ENCODE results near the gene HEXIM2. TPM values are rescaled to one million over a fixed set of nuclear protein-coding genes. Genes with fewer than 3 reads are reported as not detected.

HEXIM2 gene
- total RNA-seq, 2 donors from 2014 or later: 7.1 to 27.0 TPM

DNA sequence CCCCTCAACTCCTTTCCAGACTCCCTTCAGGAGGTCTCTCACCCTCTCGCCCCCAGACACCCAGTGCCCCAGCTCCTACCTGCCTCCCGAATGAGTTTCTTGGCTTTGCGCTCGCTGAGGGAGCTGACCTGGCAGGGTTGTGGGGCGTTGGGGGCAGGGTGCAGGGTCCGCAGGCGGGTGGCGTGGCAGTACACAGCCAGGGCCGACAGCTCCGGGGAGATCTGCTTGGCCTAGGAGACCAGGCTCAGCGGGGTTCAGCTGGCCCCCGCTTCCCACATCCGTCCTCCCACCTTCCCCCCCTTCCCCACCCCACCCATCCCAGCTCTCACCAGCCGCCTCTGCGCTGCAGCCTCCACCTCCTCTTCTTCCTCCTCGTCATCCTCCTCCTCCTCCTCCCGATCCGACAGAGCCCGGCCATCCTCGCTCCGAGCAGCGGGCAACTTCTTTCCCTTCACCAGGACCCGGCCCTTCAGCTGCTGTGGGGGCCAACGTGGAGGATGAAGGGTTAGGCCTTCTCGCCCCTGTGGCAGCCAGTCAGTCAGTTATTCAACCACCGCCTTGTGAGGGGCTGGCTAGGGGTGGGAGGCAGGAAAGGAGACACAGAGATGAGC is 46.6 kb upstream of the HEXIM2 start:
- Histone ChIP-seq H3K4me3 (no peak overlapping the region), H3K36me3 (no peaks in the 10 kb centered on the region), H3K27me3 (replicated peaks; ENCODE audit: insufficient read depth) (no peaks in the 10 kb centered on the region), H3K4me1 (replicated peaks) (no peaks in the 10 kb centered on the region), H3K9me3 (no peaks in the 10 kb centered on the region), H3K27ac (no peak overlapping the region)
- intact Hi-C loops (cut with DNase I): loop anchor here (5.0 kb wide), 1 partner anchor 198 kb away; the partner anchor contains the start of gene GFAP
- 90% methylated on average over 26 of the region's 26 CpGs for WGBS
- DNase-seq (ENCODE audit: low spot score): no peak
- TF ChIP-seq POLR2AphosphoS5 (IDR thresholded peaks at IDR 0.05): no peak
- TF ChIP-seq, protein P1, sequence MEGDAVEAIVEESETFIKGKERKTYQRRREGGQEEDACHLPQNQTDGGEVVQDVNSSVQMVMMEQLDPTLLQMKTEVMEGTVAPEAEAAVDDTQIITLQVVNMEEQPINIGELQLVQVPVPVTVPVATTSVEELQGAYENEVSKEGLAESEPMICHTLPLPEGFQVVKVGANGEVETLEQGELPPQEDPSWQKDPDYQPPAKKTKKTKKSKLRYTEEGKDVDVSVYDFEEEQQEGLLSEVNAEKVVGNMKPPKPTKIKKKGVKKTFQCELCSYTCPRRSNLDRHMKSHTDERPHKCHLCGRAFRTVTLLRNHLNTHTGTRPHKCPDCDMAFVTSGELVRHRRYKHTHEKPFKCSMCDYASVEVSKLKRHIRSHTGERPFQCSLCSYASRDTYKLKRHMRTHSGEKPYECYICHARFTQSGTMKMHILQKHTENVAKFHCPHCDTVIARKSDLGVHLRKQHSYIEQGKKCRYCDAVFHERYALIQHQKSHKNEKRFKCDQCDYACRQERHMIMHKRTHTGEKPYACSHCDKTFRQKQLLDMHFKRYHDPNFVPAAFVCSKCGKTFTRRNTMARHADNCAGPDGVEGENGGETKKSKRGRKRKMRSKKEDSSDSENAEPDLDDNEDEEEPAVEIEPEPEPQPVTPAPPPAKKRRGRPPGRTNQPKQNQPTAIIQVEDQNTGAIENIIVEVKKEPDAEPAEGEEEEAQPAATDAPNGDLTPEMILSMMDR (IDR thresholded peaks at IDR 0.05): no peak
- TF ChIP-seq POLR2A (IDR thresholded peaks at IDR 0.05): no peak

DNA sequence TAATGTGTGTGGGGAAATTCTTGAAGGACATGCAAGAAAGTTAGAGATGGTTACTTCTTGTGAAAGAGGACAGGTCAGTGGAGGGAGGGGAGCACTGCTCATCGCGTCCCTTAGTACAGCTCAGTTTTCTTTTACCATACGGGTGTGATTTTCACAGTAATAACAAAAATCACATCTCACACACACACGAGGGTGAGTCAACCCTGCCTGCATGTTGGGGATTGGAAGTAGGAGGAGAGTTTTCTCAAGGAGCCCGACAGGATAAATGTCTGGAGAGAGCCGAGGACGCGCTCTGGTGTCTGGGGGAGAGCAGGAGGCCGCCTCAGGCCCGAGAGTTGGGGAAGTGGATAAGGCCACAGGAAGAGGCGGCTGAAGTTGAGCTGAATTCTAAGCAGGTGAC is 45.8 kb upstream of the HEXIM2 start:
- H3K36me3 ChIP-seq: no peaks in the 10 kb centered on the region
- no peaks in the 10 kb centered on the region for H3K27me3 ChIP-seq (replicated peaks; ENCODE audit: insufficient read depth)
- DNase-seq (ENCODE audit: low spot score): no peak
- H3K4me1 ChIP-seq (replicated peaks): no peaks in the 10 kb centered on the region
- no peak overlapping the region for H3K4me3 ChIP-seq
- TF ChIP-seq POLR2A (IDR thresholded peaks at IDR 0.05): no peak
- intact Hi-C loops (cut with DNase I): loop anchor here (5.0 kb wide), 1 partner anchor 199 kb away; the partner anchor contains the start of gene GFAP
- 86% methylated on average over 11 of the region's 11 CpGs for WGBS
- H3K27ac ChIP-seq: no peak overlapping the region
- no peaks in the 10 kb centered on the region for H3K9me3 ChIP-seq

DNA sequence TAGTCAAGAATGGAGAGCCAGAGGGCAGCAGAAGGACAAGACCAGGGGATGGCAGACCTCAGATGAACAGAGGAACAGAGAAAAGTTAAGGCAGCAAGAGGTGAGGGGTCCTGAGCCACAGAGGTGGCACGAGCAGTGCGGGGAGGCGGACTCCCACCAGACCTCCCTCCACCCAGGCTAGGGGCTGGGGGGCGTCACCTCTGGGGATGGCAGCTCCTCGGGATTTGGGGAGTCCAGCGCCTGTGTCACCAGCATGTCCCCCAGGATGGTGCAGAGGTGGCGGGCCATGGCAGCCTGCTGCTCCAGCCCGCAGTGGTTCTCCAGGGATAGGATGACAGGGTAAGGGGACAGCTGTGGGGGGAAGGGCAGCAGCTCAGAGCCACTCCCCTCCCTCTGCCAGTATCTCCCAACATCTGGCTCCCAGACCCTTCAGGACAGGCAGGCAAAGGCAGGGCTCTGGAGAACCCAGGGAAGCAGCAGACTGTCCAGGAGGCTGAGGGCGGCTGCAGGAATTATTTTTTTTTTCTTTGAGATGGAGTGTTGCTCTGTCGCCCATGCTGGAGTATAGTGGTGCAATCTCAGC is 45.1 kb upstream of the HEXIM2 start:
- intact Hi-C loops (cut with DNase I): loop anchor here (5.0 kb wide), 1 partner anchor 199 kb away; the partner anchor contains the start of gene GFAP
- Histone ChIP-seq H3K36me3 (no peaks in the 10 kb centered on the region), H3K4me1 (replicated peaks) (no peaks in the 10 kb centered on the region), H3K27ac (no peak overlapping the region), H3K9me3 (no peaks in the 10 kb centered on the region), H3K4me3 (no peak overlapping the region), H3K27me3 (replicated peaks; ENCODE audit: insufficient read depth) (no peaks in the 10 kb centered on the region)
- TF ChIP-seq POLR2AphosphoS5 (IDR thresholded peaks at IDR 0.05): no peak
- no peak for TF ChIP-seq POLR2A (IDR thresholded peaks at IDR 0.05)
- TF ChIP-seq, protein P1 (IDR thresholded peaks at IDR 0.05): no peak
- no peak for DNase-seq (ENCODE audit: low spot score)
- WGBS: 87% methylated on average over 10 of the region's 10 CpGs

DNA sequence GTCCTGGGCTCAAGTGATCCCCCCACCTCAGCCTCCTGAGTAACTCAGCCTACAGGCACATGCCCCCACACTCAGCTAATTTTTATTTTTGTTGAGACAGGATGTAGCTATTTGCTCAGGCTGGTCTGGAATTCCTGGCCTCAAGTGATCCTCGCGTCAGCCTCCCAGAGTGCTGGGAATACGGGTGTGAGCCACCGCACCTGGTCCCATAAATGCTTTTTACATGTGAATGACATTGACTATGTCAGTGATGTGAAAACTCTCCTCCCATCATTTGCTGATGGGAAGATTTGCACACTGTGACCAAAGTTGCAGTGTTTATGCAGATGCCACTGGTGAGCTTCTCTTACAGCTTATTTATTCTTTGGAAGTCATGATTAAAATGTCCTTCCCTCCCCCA is 44.3 kb upstream of the HEXIM2 start:
- TF ChIP-seq, protein P1 (IDR thresholded peaks at IDR 0.05): no peak

DNA sequence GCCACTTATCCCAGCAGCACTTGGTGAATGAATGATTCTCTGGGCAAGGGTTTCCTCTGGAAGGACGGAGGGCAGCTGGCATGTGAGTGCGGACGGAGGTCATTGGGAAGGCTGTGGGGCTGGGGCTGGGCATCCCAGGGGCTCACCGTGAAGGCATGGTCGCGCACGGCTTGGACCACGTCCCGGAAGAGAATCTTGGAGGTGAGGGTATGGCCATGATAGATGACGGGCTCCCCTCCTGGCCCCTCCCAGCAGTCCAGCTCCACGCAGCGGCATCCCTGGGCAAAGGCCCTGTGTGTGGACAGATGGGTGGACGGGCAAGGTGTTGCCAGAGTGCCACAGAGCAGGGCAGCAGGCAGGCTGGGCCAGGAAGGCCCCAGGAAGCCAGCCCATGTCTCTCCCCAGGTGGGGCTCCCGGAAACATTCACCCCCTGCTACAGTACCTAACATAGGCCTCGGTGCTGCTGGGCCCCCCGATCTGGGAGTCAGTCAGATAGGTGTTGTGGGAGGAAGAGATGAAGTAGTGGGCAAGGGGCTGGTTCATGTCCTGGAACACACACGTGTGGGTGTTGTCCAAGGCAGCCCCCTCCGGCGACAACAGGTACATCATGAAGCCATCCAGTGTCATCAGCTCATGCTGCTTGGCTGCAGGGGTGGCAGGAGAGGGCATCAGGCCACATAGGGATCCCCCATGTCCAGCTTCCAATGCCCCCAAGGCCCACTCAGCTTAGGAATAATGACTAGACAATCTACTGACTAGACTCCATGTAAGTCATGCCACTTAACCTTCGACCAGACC is 43.6 kb upstream of the HEXIM2 start:
- Histone ChIP-seq H3K27me3 (replicated peaks; ENCODE audit: insufficient read depth) (no peaks in the 10 kb centered on the region), H3K36me3 (no peaks in the 10 kb centered on the region), H3K27ac (no peak overlapping the region), H3K4me1 (replicated peaks) (no peaks in the 10 kb centered on the region), H3K9me3 (no peaks in the 10 kb centered on the region), H3K4me3 (no peak overlapping the region)
- DNase-seq (ENCODE audit: low spot score): no peak
- intact Hi-C loops (cut with DNase I): loop anchor here (5.0 kb wide), 1 partner anchor 201 kb away; the partner anchor contains the start of gene GFAP
- WGBS: 91% methylated on average over 20 of the region's 20 CpGs
- TF ChIP-seq, protein P1 (IDR thresholded peaks at IDR 0.05): no peak
- TF ChIP-seq POLR2A (IDR thresholded peaks at IDR 0.05) (no peak), POLR2AphosphoS5 (IDR thresholded peaks at IDR 0.05) (no peak)

More for the DNA sequence above, 44.3 kb upstream of the HEXIM2 start:
- H3K4me3 ChIP-seq: no peak overlapping the region
- H3K27me3 ChIP-seq (replicated peaks; ENCODE audit: insufficient read depth): no peaks in the 10 kb centered on the region
- H3K9me3 ChIP-seq: no peaks in the 10 kb centered on the region
- 97% methylated on average over 4 of the region's 4 CpGs for whole genome bisulfite sequencing
- DNase-seq (ENCODE audit: low spot score): no peak
- no peaks in the 10 kb centered on the region for H3K36me3 ChIP-seq
- no peaks in the 10 kb centered on the region for H3K4me1 ChIP-seq (replicated peaks)
- intact Hi-C loops (cut with DNase I): loop anchor here (5.0 kb wide), 1 partner anchor 200 kb away; the partner anchor contains the start of gene GFAP
- no peak overlapping the region for H3K27ac ChIP-seq
